KMS-11 (cell line): ENCODE data around the gene FOXP4.

Experiments
- H2AFZ ChIP-seq: fragments of 200-600 bp; sonication (generic); 2 replicates; pipeline ENCODE4 v1.6.1; 2016; ENCODE audit warnings: antibody characterized with exemption, mixed run types, low read depth
- H3K27ac ChIP-seq: fragments of 200-600 bp; sonication (generic); 2 replicates; pipeline ENCODE4 v1.6.1; 2016; ENCODE audit warnings: mild to moderate bottlenecking, mixed run types
- H3K27me3 ChIP-seq: fragments of 200-600 bp; sonication (generic); 2 replicates; pipeline ENCODE4 v1.6.1; 2017; ENCODE audit warnings: mild to moderate bottlenecking, low read depth, mixed run types, moderate library complexity; ENCODE audit not compliant: insufficient read depth
- H3K36me3 ChIP-seq: fragments of 200-600 bp; sonication (generic); 2 replicates; pipeline ENCODE4 v1.6.1; 2017; ENCODE audit warnings: mild to moderate bottlenecking, mixed run types; ENCODE audit not compliant: insufficient read depth
- H3K4me1 ChIP-seq: fragments of 200-600 bp; sonication (generic); 2 replicates; pipeline ENCODE4 v1.6.1; 2016; ENCODE audit warnings: mild to moderate bottlenecking, low read depth, mixed run types; ENCODE audit not compliant: poor library complexity, severe bottlenecking
- H3K4me2 ChIP-seq: fragments of 200-600 bp; sonication (generic); 2 replicates; pipeline ENCODE4 v1.7.0; 2016; ENCODE audit warnings: mild to moderate bottlenecking, mixed run types
- H3K4me3 ChIP-seq: fragments of 200-600 bp; sonication (generic); IDR thresholded peaks from 2 replicates; pipeline ENCODE4 v1.6.1; 2017; ENCODE audit warnings: low read depth, low read length, mixed read lengths; ENCODE audit not compliant: insufficient read depth
- H3K79me2 ChIP-seq: fragments of 200-600 bp; sonication (generic); 2 replicates; pipeline ENCODE4 v1.6.1; 2016; ENCODE audit warnings: low read depth, mixed run types; ENCODE audit not compliant: insufficient read depth
- H3K9ac ChIP-seq: fragments of 200-600 bp; sonication (generic); 2 replicates; pipeline ENCODE4 v1.6.1; 2016; ENCODE audit warnings: mild to moderate bottlenecking, mixed run types
- H4K20me1 ChIP-seq: fragments of 200-600 bp; sonication (generic); 2 replicates; pipeline ENCODE4 v1.6.1; 2016; ENCODE audit warnings: mild to moderate bottlenecking, mixed run types; ENCODE audit not compliant: insufficient read depth
- TF ChIP-seq, protein P1 (sequence below): fragments of 200-600 bp; sonication (generic); conservative IDR thresholded peaks from 2 replicates; pipeline ENCODE4 v1.6.1; 2017; ENCODE audit warnings: low read depth, mild to moderate bottlenecking, antibody characterized with exemption, low read length, moderate library complexity, mixed read lengths

Gene FOXP4

DNA sequence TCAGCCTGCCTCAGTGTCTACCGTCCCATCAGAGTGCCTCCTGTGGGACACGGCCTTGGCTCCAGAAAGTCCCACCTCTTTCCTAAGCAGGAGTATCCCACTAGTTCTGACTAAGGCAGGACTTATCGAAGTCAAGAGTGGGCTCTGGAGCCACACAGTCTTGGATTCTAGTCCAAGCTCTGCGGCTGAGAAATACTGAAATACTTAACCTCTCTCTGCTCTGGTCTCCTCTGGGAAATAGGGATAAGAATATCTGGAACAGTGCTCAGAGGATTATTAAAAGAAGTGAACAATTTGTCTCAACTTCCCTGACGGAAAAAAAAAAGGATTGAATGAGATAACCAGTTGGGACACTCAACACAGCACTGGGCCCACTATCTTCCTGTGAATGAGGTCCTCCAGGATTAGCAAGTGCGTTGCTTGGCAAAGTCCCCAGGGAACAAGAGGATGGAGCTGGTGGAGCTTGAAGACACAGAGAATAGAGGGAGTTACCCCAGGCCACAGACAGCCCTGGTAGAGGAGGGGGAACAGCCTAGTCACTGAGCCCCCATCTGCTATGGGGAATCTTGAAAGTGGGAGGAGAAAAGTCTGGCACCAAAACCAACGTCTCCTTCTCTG is 34.6 kb upstream of the FOXP4 start:
- TF ChIP-seq, protein P1, sequence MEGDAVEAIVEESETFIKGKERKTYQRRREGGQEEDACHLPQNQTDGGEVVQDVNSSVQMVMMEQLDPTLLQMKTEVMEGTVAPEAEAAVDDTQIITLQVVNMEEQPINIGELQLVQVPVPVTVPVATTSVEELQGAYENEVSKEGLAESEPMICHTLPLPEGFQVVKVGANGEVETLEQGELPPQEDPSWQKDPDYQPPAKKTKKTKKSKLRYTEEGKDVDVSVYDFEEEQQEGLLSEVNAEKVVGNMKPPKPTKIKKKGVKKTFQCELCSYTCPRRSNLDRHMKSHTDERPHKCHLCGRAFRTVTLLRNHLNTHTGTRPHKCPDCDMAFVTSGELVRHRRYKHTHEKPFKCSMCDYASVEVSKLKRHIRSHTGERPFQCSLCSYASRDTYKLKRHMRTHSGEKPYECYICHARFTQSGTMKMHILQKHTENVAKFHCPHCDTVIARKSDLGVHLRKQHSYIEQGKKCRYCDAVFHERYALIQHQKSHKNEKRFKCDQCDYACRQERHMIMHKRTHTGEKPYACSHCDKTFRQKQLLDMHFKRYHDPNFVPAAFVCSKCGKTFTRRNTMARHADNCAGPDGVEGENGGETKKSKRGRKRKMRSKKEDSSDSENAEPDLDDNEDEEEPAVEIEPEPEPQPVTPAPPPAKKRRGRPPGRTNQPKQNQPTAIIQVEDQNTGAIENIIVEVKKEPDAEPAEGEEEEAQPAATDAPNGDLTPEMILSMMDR: no peak
- H3K9ac ChIP-seq: no peak overlapping the region
- H3K4me1 ChIP-seq: no peaks in the 10 kb centered on the region
- H3K4me2 ChIP-seq: no peak overlapping the region
- no peak overlapping the region for H3K4me3 ChIP-seq
- H3K36me3 ChIP-seq: no peaks in the 10 kb centered on the region
- no peaks in the 10 kb centered on the region for H4K20me1 ChIP-seq
- no peak overlapping the region for H3K27ac ChIP-seq
- peaks cover 2% of the 10 kb centered on the region; the same call in 1 of the 2 replicates for H3K27me3 ChIP-seq
- H2AFZ ChIP-seq: no peak overlapping the region
- no peaks in the 10 kb centered on the region for H3K79me2 ChIP-seq

DNA sequence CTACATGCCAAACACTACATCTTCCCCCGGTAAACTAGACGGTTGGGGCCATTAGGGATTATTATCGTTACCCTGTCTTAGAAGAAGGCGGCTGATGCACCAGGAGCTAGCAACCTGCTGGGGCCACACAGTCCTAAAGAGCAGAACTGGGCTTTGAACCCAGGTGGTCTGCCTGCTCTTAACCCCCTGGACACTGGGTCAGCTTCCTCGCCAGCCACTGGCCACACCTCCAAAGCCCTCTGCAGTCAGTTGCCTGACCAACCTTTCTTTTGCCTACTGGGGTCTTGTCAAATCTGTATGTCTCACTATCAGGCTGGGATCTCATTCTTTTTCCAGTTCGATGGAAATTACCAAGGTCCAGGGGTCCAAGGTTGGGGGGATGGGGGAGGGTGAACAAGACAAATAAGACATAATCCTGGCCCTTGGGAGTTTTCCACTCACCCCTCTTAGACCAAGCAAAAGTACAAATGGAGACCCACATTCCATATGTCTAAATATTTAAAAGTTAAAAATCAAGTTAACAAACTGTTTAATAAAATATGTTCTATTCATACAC is 34.0 kb upstream of the FOXP4 start:
- no peaks in the 10 kb centered on the region for H3K27me3 ChIP-seq
- no peaks in the 10 kb centered on the region for H3K36me3 ChIP-seq
- no peaks in the 10 kb centered on the region for H3K79me2 ChIP-seq
- TF ChIP-seq, protein P1: no peak
- no peak overlapping the region for H3K9ac ChIP-seq
- no peak overlapping the region for H3K4me3 ChIP-seq
- H3K4me2 ChIP-seq: no peak overlapping the region
- no peaks in the 10 kb centered on the region for H3K4me1 ChIP-seq
- H4K20me1 ChIP-seq: no peaks in the 10 kb centered on the region
- no peak overlapping the region for H2AFZ ChIP-seq
- no peak overlapping the region for H3K27ac ChIP-seq

DNA sequence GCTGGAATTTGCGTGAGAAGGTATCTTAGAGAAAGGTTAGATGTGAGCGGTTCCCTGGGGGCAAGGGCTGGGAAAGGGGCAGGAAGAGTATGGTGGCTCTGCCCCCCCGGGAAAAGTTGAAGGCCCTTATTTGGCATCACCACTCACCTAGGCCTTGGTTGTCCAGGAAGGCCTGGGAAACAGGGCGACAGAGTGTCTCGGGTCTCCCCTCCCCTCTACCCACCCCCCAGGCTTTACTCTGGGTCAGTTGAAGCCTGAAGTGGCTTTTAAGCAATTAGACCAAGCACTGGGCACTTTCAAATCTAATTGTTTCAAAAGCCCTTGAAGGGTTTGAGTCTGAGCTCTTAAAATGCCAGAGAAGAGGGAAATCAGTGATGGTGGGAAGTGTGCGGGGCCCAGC is 30.2 kb upstream of the FOXP4 start:
- Histone ChIP-seq H3K4me3 (no peak overlapping the region), H3K36me3 (no peaks in the 10 kb centered on the region), H3K79me2 (no peaks in the 10 kb centered on the region), H3K4me2 (no peak overlapping the region), H3K27ac (no peak overlapping the region), H2AFZ (no peak overlapping the region), H3K4me1 (no peaks in the 10 kb centered on the region), H3K9ac (no peak overlapping the region), H3K27me3 (no peaks in the 10 kb centered on the region), H4K20me1 (no peaks in the 10 kb centered on the region)
- TF ChIP-seq, protein P1: no peak

DNA sequence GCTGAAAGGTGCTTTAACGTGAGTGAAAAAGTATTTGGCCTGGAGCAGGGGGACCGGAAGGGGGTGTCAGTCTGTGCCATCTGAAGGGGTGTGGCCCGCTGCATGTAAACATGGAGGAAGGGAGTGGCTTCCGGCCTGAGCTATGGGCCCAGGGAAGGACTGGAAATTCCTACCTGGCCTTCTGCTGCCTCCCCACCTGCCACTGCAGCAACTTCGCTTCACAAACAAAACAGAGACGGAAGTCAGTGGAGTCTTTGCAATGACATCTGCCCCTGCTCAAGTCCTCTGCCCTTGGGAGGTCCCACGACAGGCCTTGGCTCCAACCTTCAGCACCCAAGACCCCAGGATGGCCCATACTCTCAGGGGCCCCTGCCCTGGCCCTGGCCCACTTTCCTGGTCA is 28.1 kb upstream of the FOXP4 start:
- Histone ChIP-seq H3K79me2 (no peaks in the 10 kb centered on the region), H3K27me3 (no peaks in the 10 kb centered on the region), H3K4me2 (no peak overlapping the region), H3K4me3 (no peak overlapping the region), H3K4me1 (no peaks in the 10 kb centered on the region), H3K9ac (no peak overlapping the region), H3K27ac (no peak overlapping the region), H2AFZ (no peak overlapping the region), H3K36me3 (no peaks in the 10 kb centered on the region), H4K20me1 (no peaks in the 10 kb centered on the region)
- TF ChIP-seq, protein P1: no peak
